Hematopoietic multipotent progenitor cell (in vitro differentiated cells): ENCODE data around the gene PODN. TPM values are rescaled to one million over a fixed set of nuclear protein-coding genes. Genes with fewer than 3 reads are reported as not detected.

ENCODE experiments used
- DNase-seq, 3 donors: peaks; one replicate each; pipeline ENCODE4 v3.0.0-alpha.2; 2011 to 2015; ENCODE audit warnings: low read depth in 2 of 3, low spot score in 2 of 3
- total RNA-seq: library from RNA; depleted of rRNA; stranded (reverse); fragments of >200 nt; gene quantifications from one replicate; pipeline ENCODE4 v1.2.3, GENCODE V29; 2012

PODN gene
- total RNA-seq, 1 donor: not detected

GRCh38 chr1:53088616-53089300, 26.7 kb downstream of the PODN start:
- no peak for DNase-seq

- DNase-seq: no peak
Observed at GRCh38 chr1:53089478-53090226, 27.6 kb downstream of the PODN start.

GRCh38 chr1:53090227-53091147, 28.5 kb downstream of the PODN start:
- DNase-seq: no peak

- no peak for DNase-seq
Observed at GRCh38 chr1:53091841-53092645, 30.0 kb downstream of the PODN start.

GRCh38 chr1:53092659-53093450, 30.8 kb downstream of the PODN start:
- no peak for DNase-seq

- DNase-seq: no peak
Observed at GRCh38 chr1:53093451-53093754, 31.4 kb downstream of the PODN start.

GRCh38 chr1:53093778-53094532, 31.9 kb downstream of the PODN start:
- no peak for DNase-seq

GRCh38 chr1:53094533-53094919, 32.5 kb downstream of the PODN start:
- no peak for DNase-seq

GRCh38 chr1:53104289-53104913, 42.4 kb downstream of the PODN start:
- no peak for DNase-seq

GRCh38 chr1:53107090-53107489, 45.1 kb downstream of the PODN start:
- DNase-seq: no peak

- DNase-seq: no peak
Observed at GRCh38 chr1:53107570-53108322, 45.7 kb downstream of the PODN start.

- DNase-seq: no peak
Observed at GRCh38 chr1:53108646-53109580, 46.9 kb downstream of the PODN start.

- DNase-seq: peak in 2 of 3 donors; percentile 57 to 80
Observed at GRCh38 chr1:53110370-53111072, 48.5 kb downstream of the PODN start.

- no peak for DNase-seq
Observed at GRCh38 chr1:53111073-53111556, 49.1 kb downstream of the PODN start.

GRCh38 chr1:53111693-53112092, 49.7 kb downstream of the PODN start:
- no peak for DNase-seq

GRCh38 chr1:53112271-53112774, 50.3 kb downstream of the PODN start:
- DNase-seq: no peak
